LNCAP (cell line): ENCODE measurements around the gene RANBP9.

ENCODE experiments used
- CTCF ChIP-seq: fragments of 450-650 bp; IDR thresholded peaks from 2 replicates; pipeline ENCODE4 v1.5.1; 2017; ENCODE audit warnings: mild to moderate bottlenecking

The RANBP9 gene

GRCh38 chr6:13668291-13668928 is 43.2 kb downstream of the RANBP9 start:
- TF ChIP-seq CTCF = no peak

- TF ChIP-seq CTCF = no peak
These were observed 44.0 kb downstream of the RANBP9 start for GRCh38 chr6:13667655-13668054.

DNA sequence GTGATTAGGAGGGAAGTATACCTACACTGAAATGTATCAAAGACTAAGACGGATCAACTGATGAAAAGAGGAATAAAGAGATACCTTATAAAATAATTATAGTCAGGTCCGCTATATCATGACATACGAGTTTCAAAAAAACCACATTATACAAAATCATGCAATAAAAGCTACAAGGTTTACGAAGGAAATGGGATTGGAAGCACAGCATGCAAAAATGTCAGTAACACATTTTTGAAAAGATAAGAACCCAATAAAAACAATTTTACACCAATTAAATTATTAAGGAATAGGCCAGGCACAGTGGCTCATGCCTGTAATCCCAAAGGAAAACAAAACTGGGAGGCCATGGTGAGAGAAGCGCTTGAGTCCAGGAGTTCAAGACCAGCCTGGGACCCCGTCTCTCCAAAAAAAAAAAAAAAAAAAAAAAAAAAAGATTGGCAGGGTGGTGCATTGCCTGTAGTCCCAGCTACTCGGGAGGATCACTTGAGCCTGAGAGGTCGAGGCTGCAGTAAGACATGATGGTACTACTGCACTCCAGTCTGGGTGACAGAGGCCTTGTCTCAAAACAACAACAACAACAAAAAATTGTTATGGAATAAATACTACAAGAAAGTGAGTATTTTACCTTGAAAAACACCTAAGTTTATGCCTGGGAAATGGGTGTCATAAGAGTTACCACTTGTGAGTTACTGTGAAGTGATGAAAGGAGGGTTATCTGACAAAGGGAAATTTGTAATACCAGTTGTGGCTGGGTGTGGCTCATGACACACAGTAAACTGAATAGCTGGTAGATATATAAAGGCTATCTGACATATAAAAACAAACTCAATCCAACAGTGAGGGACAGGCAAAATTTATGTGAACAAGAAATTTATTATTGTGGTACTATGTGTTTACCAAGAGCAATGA is 45.2 kb downstream of the RANBP9 start:
- TF ChIP-seq CTCF = no peak

- TF ChIP-seq CTCF = no peak
These were observed 46.8 kb downstream of the RANBP9 start for GRCh38 chr6:13664703-13665352.

DNA sequence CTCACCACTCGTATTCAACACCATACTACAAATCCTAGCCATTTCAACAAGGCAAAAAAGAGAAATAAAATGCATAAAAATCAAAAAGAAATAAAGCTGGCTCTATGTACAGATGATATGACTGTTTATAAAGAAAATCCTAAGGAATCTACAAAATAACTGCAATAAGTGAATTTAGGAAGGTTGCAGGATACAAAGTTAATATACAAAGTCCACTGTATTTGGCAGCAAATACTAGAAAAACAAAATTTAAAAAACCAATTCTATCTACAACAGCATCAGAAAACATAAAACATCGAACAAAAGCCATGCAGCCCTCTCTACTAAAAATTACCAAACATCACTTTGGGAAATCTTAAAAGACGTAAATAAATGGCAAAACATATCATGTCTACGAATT is 47.6 kb downstream of the RANBP9 start:
- no peak for TF ChIP-seq CTCF

GRCh38 chr6:13662651-13663334 is 48.8 kb downstream of the RANBP9 start:
- TF ChIP-seq CTCF = no peak

DNA sequence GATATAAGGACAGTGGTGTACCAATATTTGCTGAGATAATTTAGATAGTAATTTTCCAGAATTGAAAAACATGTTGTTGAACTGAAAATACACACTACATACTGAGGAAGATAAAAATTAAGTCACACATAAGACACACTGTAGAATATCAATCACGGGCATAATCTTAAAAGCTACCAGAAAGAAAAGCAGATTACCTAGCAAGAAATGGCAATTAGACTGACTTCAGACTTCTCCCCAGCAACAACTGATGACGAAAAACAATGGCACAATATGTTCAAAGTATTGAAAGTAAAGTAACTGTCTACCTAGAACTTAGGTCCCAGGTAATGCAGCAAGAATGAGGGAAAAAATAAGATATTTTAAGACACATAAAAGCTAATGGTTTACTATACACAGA is 50.0 kb downstream of the RANBP9 start:
- no peak for TF ChIP-seq CTCF
